ENCODE measurements around the gene IRS2. TPM values are rescaled to one million over a fixed set of nuclear protein-coding genes. Genes with fewer than 3 reads are reported as not detected.
A peak's percentile ranks its signal among the peaks of the same experiment; 100 is the strongest.
"Not testable (repeated sequence)": the region's sequence is repeated elsewhere in the genome, so short reads cannot be mapped to it uniquely, and the experiment has no call there.

Gene IRS2
- total RNA-seq, result 3.9 and 4.3 TPM in 2 replicates

GRCh38 chr13:109786457-109787134 lies at the start of gene IRS2:
TSS of gene IRS2 (minus strand) at chr13:109786583. CDS start at chr13:109786053, 530 bp downstream.
- H3K27ac Mint-ChIP-seq, result peak within 1 kb of the TSS; percentile 78
- peaks cover 1% of the 10 kb centered on the region for H3K36me3 Mint-ChIP-seq (ENCODE audit: low read depth)
- H3K4me3 Mint-ChIP-seq, result peak within 1 kb of the TSS; percentile 78
- intact Hi-C loops (cut with micrococcal nuclease), result loop anchor here (1.0 to 10.0 kb wide), 8 partner anchors 214 to 1568 kb away; partner anchors contain the start of genes ABHD13, NAXD and TNFSF13B
- H3K4me1 Mint-ChIP-seq (ENCODE audit: low read depth), result peaks cover 12% of the 10 kb centered on the region
- peaks cover 26% of the 10 kb centered on the region for H3K27me3 Mint-ChIP-seq (ENCODE audit: insufficient read depth)
- H3K9me3 Mint-ChIP-seq, result no peaks in the 10 kb centered on the region
- DNase-seq (ENCODE audit: low spot score), result peak; percentile 89

- DNase-seq (ENCODE audit: low spot score), result no peak
- Mint-ChIP-seq H3K27ac (no peak overlapping the region), H3K4me3 (no peak overlapping the region), H3K9me3 (no peaks in the 10 kb centered on the region), H3K27me3 (ENCODE audit: insufficient read depth) (peaks cover 7% of the 10 kb centered on the region), H3K36me3 (ENCODE audit: low read depth) (no peaks in the 10 kb centered on the region), H3K4me1 (ENCODE audit: low read depth) (peaks cover 2% of the 10 kb centered on the region)
- intact Hi-C loops (cut with micrococcal nuclease), result no loop called here
Measured at GRCh38 chr13:109834973-109835720, 48.8 kb upstream of the IRS2 start.

- intact Hi-C loops (cut with micrococcal nuclease), result no loop called here
- no peak for DNase-seq (ENCODE audit: low spot score)
- H3K36me3 Mint-ChIP-seq (ENCODE audit: low read depth), result no peaks in the 10 kb centered on the region
- H3K4me3 Mint-ChIP-seq, result no peak overlapping the region
- H3K27me3 Mint-ChIP-seq (ENCODE audit: insufficient read depth), result peaks cover 3% of the 10 kb centered on the region
- no peaks in the 10 kb centered on the region for H3K4me1 Mint-ChIP-seq (ENCODE audit: low read depth)
- H3K27ac Mint-ChIP-seq, result no peak overlapping the region
- no peaks in the 10 kb centered on the region for H3K9me3 Mint-ChIP-seq
Measured at GRCh38 chr13:109833940-109834339, 47.6 kb upstream of the IRS2 start.

GRCh38 chr13:109833071-109833470 lies 46.7 kb upstream of the IRS2 start:
- Mint-ChIP-seq H3K9me3 (no peaks in the 10 kb centered on the region), H3K4me3 (no peak overlapping the region), H3K36me3 (ENCODE audit: low read depth) (no peaks in the 10 kb centered on the region), H3K4me1 (ENCODE audit: low read depth) (no peaks in the 10 kb centered on the region), H3K27me3 (ENCODE audit: insufficient read depth) (peaks cover 2% of the 10 kb centered on the region), H3K27ac (no peak overlapping the region)
- intact Hi-C loops (cut with micrococcal nuclease), result no loop called here
- DNase-seq (ENCODE audit: low spot score), result no peak

- H3K4me1 Mint-ChIP-seq (ENCODE audit: low read depth); intact Hi-C loops (cut with micrococcal nuclease); H3K36me3 Mint-ChIP-seq (ENCODE audit: low read depth); H3K9me3 Mint-ChIP-seq; H3K27me3 Mint-ChIP-seq (ENCODE audit: insufficient read depth); H3K27ac Mint-ChIP-seq; H3K4me3 Mint-ChIP-seq; DNase-seq (ENCODE audit: low spot score): not testable (repeated sequence)
Measured at GRCh38 chr13:109828591-109829316, 42.4 kb upstream of the IRS2 start.

- H3K27me3 Mint-ChIP-seq (ENCODE audit: insufficient read depth); H3K4me3 Mint-ChIP-seq; H3K9me3 Mint-ChIP-seq; DNase-seq (ENCODE audit: low spot score); H3K4me1 Mint-ChIP-seq (ENCODE audit: low read depth); H3K27ac Mint-ChIP-seq; intact Hi-C loops (cut with micrococcal nuclease); H3K36me3 Mint-ChIP-seq (ENCODE audit: low read depth): not testable (repeated sequence)
Measured at GRCh38 chr13:109823201-109823600, 36.8 kb upstream of the IRS2 start.

- DNase-seq (ENCODE audit: low spot score), result no peak
- H3K4me3 Mint-ChIP-seq, result no peak overlapping the region
- H3K9me3 Mint-ChIP-seq, result no peaks in the 10 kb centered on the region
- H3K4me1 Mint-ChIP-seq (ENCODE audit: low read depth), result no peaks in the 10 kb centered on the region
- H3K36me3 Mint-ChIP-seq (ENCODE audit: low read depth), result no peaks in the 10 kb centered on the region
- H3K27me3 Mint-ChIP-seq (ENCODE audit: insufficient read depth), result peaks cover 2% of the 10 kb centered on the region
- intact Hi-C loops (cut with micrococcal nuclease), result no loop called here
- H3K27ac Mint-ChIP-seq, result no peak overlapping the region
Measured at GRCh38 chr13:109821103-109821502, 34.7 kb upstream of the IRS2 start.

- intact Hi-C loops (cut with micrococcal nuclease), result no loop called here
- Mint-ChIP-seq H3K4me1 (ENCODE audit: low read depth) (no peaks in the 10 kb centered on the region), H3K4me3 (no peak overlapping the region), H3K27ac (no peak overlapping the region), H3K27me3 (ENCODE audit: insufficient read depth) (peaks cover 2% of the 10 kb centered on the region), H3K9me3 (no peaks in the 10 kb centered on the region), H3K36me3 (ENCODE audit: low read depth) (no peaks in the 10 kb centered on the region)
- no peak for DNase-seq (ENCODE audit: low spot score)
Measured at GRCh38 chr13:109819874-109820273, 33.5 kb upstream of the IRS2 start.

GRCh38 chr13:109818886-109819285 lies 32.5 kb upstream of the IRS2 start:
- Mint-ChIP-seq H3K27ac (no peak overlapping the region), H3K4me1 (ENCODE audit: low read depth) (no peaks in the 10 kb centered on the region), H3K9me3 (no peaks in the 10 kb centered on the region), H3K36me3 (ENCODE audit: low read depth) (no peaks in the 10 kb centered on the region), H3K27me3 (ENCODE audit: insufficient read depth) (peaks cover 2% of the 10 kb centered on the region), H3K4me3 (no peak overlapping the region)
- intact Hi-C loops (cut with micrococcal nuclease), result no loop called here
- no peak for DNase-seq (ENCODE audit: low spot score)

GRCh38 chr13:109817591-109818535 lies 31.5 kb upstream of the IRS2 start:
- Mint-ChIP-seq H3K36me3 (ENCODE audit: low read depth) (no peaks in the 10 kb centered on the region), H3K27ac (no peak overlapping the region), H3K27me3 (ENCODE audit: insufficient read depth) (peaks cover 5% of the 10 kb centered on the region), H3K4me3 (no peak overlapping the region), H3K4me1 (ENCODE audit: low read depth) (no peaks in the 10 kb centered on the region), H3K9me3 (no peaks in the 10 kb centered on the region)
- DNase-seq (ENCODE audit: low spot score), result no peak
- intact Hi-C loops (cut with micrococcal nuclease), result no loop called here

- Mint-ChIP-seq H3K4me3 (no peak overlapping the region), H3K27me3 (ENCODE audit: insufficient read depth) (peaks cover 5% of the 10 kb centered on the region), H3K27ac (no peak overlapping the region), H3K9me3 (no peaks in the 10 kb centered on the region), H3K4me1 (ENCODE audit: low read depth) (no peaks in the 10 kb centered on the region), H3K36me3 (ENCODE audit: low read depth) (no peaks in the 10 kb centered on the region)
- intact Hi-C loops (cut with micrococcal nuclease), result no loop called here
- DNase-seq (ENCODE audit: low spot score), result no peak
Measured at GRCh38 chr13:109816808-109817203, 30.4 kb upstream of the IRS2 start.

GRCh38 chr13:109816112-109816807 lies 29.9 kb upstream of the IRS2 start:
- peaks cover 5% of the 10 kb centered on the region for H3K27me3 Mint-ChIP-seq (ENCODE audit: insufficient read depth)
- H3K9me3 Mint-ChIP-seq, result no peaks in the 10 kb centered on the region

More at GRCh38 chr13:109816112-109816807, 29.9 kb upstream of the IRS2 start:
- no peak for DNase-seq (ENCODE audit: low spot score)
- no peaks in the 10 kb centered on the region for H3K36me3 Mint-ChIP-seq (ENCODE audit: low read depth)
- H3K4me3 Mint-ChIP-seq, result no peak overlapping the region
- H3K27ac Mint-ChIP-seq, result no peak overlapping the region
- intact Hi-C loops (cut with micrococcal nuclease), result no loop called here
- H3K4me1 Mint-ChIP-seq (ENCODE audit: low read depth), result no peaks in the 10 kb centered on the region

Data from activated T-helper 1 cell treated with anti-CD3 and anti-CD28 coated beads, Interleukin-12 subunit alpha, Interleukin-12 subunit beta, Interleukin-2, Interleukin-4 antibody, amounts not matched to agents 30 ng/mL and 10 ng/mL and 1 ng/mL, durations not matched to agents 14 hours and 24 hours and 36 hours (primary cell).